CD4-positive, alpha-beta T cell (primary cell): ENCODE results near the gene DLST. TPM values are rescaled to one million over a fixed set of nuclear protein-coding genes. Genes with fewer than 3 reads are reported as not detected.

Source experiments
- ATAC-seq: fragments of 200-7000 bp; cut with Tn5 transposase; one replicate; pipeline ENCODE4 v1.10.0; 2022; ENCODE audit warnings: mild to moderate bottlenecking; ENCODE audit not compliant: poor library complexity
- CTCF ChIA-PET: fragments of 350-600 bp; sonication (Branson Sonifier 250); formaldehyde crosslinking; loops from one replicate; lab custom pipeline; 2021; ENCODE audit warnings: antibody characterized with exemption, inconsistent platforms; lab: Charles Lee
- POLR2A ChIA-PET: fragments of 350-600 bp; sonication (Branson Sonifier 250); formaldehyde crosslinking; loops from one replicate; lab custom pipeline; 2021; ENCODE audit warnings: antibody characterized with exemption, inconsistent platforms; lab: Charles Lee
- DNase-seq, 14 experiments: peaks; one replicate each; pipeline ENCODE4 v3.0.0-alpha.2; 2013 to 2020; ENCODE audit warnings: mixed read lengths in 2 of 14
- H3K27ac ChIP-seq, 2 donors: one replicate each; pipeline versions ENCODE4 v1.5.1 to v1.7.0; 2013; ENCODE audit warnings: low read length in 2 of 2, low read depth in 1 of 2, mild to moderate bottlenecking in 1 of 2
- H3K27me3 ChIP-seq, 2 experiments: 1 replicate in 1 of 2; 2 replicates in 1 of 2; pipeline versions ENCODE4 v1.6.1 to v1.7.0; 2013; ENCODE audit warnings: low read length in 2 of 2, control low read depth in 1 of 2, mild to moderate bottlenecking in 1 of 2, moderate library complexity in 1 of 2; ENCODE audit not compliant: insufficient read depth in 2 of 2, control insufficient read depth in 1 of 2
- H3K36me3 ChIP-seq: one replicate; pipeline ENCODE4 v1.6.1; 2013; ENCODE audit warnings: low read length, control low read depth; ENCODE audit not compliant: insufficient read depth
- H3K4me1 ChIP-seq: one replicate; pipeline ENCODE4 v1.6.1; 2013; ENCODE audit warnings: low read length, control low read depth; ENCODE audit not compliant: insufficient read depth
- H3K4me3 ChIP-seq: one replicate; pipeline ENCODE4 v1.5.1; 2013; ENCODE audit warnings: mild to moderate bottlenecking, low read length, moderate library complexity
- H3K9me3 ChIP-seq, 2 experiments: 1 replicate in 1 of 2; 2 replicates in 1 of 2; pipeline versions ENCODE4 v1.6.1 to v1.7.0; 2013; ENCODE audit warnings: low read length in 2 of 2, mild to moderate bottlenecking in 2 of 2, control low read depth in 1 of 2, moderate library complexity in 1 of 2; ENCODE audit not compliant: control insufficient read depth in 1 of 2, insufficient read depth in 1 of 2
- H3K27ac Mint-ChIP-seq: one replicate; pipeline ENCODE4 v1.8.0; 2020; ENCODE audit warnings: mixed read lengths
- H3K27me3 Mint-ChIP-seq: one replicate; pipeline ENCODE4 v1.8.0; 2021; ENCODE audit warnings: mixed read lengths
- H3K36me3 Mint-ChIP-seq: one replicate; pipeline ENCODE4 v1.8.0; 2021; ENCODE audit warnings: low read depth, mixed read lengths
- H3K4me1 Mint-ChIP-seq: one replicate; pipeline ENCODE4 v1.8.0; 2021; ENCODE audit warnings: low read depth, mixed read lengths
- H3K4me3 Mint-ChIP-seq: one replicate; pipeline ENCODE4 v1.8.0; 2020; ENCODE audit warnings: mild to moderate bottlenecking, mixed read lengths
- H3K9me3 Mint-ChIP-seq: one replicate; pipeline ENCODE4 v1.8.0; 2020; ENCODE audit warnings: mixed read lengths
- intact Hi-C, 2 experiments: fragments of 100-400 bp; cut with DNase I in 1 of 2; cut with micrococcal nuclease in 1 of 2; formaldehyde crosslinking; loops; one replicate each; pipeline versions ENCODE4 v1.15.1 to v1.9.0; 2023 to 2025; cut with DNase I, micrococcal nuclease
- total RNA-seq, 174 experiments: library from RNA in 2 of 174; stranded (reverse) in 2 of 174; gene quantifications; one replicate each; pipeline ENCODE4 v1.2.3 and lab custom pipeline; 2021 to 2026
- TF ChIP-seq, protein P1 (sequence below): fragments of 200-600 bp; IDR thresholded peaks from one replicate; pipeline ENCODE4 v1.8.0; 2022; ENCODE audit warnings: antibody characterized with exemption, mild to moderate bottlenecking

The DLST gene
- total RNA-seq, 2 experiments from 2014 or later = 162 to 170 TPM

DNA sequence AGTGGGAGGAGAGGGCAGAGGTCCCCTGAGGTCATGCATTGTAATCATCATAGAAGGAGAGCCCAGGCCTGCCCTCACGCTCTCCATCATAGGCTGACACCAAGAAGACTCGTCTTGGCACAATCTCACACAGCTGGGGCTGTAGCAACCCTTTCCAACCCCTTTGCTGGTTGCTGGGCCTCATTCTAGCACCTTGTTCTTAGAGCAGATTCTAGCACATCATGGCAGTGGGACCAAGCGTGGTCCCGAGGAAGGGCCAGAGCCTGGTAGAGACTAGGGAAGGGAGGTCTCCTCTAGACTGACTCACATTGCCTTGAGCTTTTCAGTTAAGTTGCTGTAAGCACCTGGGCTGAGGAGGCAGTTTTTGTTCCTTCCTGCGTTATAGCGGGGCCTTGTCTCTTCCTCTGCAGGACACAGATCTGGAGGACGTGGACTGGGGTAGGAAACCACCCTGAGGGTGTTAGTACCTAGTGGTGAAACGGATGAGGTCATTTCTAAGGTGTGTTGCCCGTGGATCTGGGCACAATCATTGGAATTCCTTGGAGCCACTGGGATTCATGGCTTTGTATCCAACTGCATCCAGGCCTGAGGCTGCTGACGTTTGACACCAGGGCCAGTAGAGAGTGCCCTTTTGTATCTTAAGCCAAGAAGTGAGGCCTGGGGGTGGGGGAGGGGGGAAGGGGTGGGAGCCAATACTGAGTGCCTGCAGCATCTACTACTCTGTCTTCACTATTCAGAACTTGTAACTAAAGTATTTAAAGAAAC lies 21.4 kb downstream of the DLST start:
- TF ChIP-seq, protein P1, sequence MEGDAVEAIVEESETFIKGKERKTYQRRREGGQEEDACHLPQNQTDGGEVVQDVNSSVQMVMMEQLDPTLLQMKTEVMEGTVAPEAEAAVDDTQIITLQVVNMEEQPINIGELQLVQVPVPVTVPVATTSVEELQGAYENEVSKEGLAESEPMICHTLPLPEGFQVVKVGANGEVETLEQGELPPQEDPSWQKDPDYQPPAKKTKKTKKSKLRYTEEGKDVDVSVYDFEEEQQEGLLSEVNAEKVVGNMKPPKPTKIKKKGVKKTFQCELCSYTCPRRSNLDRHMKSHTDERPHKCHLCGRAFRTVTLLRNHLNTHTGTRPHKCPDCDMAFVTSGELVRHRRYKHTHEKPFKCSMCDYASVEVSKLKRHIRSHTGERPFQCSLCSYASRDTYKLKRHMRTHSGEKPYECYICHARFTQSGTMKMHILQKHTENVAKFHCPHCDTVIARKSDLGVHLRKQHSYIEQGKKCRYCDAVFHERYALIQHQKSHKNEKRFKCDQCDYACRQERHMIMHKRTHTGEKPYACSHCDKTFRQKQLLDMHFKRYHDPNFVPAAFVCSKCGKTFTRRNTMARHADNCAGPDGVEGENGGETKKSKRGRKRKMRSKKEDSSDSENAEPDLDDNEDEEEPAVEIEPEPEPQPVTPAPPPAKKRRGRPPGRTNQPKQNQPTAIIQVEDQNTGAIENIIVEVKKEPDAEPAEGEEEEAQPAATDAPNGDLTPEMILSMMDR = no peak
- intact Hi-C loops = loop anchor here in 1 of 2 experiments (2.0 kb wide), 2 partner anchors 20 to 296 kb away; no protein-coding TSS in a partner anchor
- H3K27ac ChIP-seq = no peak overlapping the region
- H3K36me3 Mint-ChIP-seq = peaks cover 72% of the 10 kb centered on the region
- H3K4me1 Mint-ChIP-seq = peaks cover 5% of the 10 kb centered on the region
- ChIA-PET POLR2A (no interaction called here), CTCF (interaction anchor here (6.5 kb wide), 1 partner anchor 44 kb away, joined by 160 read pairs; no protein-coding TSS in a partner anchor)
- no peak overlapping the region for H3K4me3 Mint-ChIP-seq
- H3K9me3 ChIP-seq = no peaks in the 10 kb centered on the region
- H3K36me3 ChIP-seq = peaks cover 71% of the 10 kb centered on the region
- H3K4me3 ChIP-seq = no peak overlapping the region
- H3K9me3 Mint-ChIP-seq = no peaks in the 10 kb centered on the region
- DNase-seq = no peak
- H3K27me3 Mint-ChIP-seq = no peaks in the 10 kb centered on the region
- no peaks in the 10 kb centered on the region for H3K27me3 ChIP-seq
- H3K4me1 ChIP-seq = peaks cover 13% of the 10 kb centered on the region
- H3K27ac Mint-ChIP-seq = peak overlapping the region; percentile 22
- ATAC-seq = no peak

DNA sequence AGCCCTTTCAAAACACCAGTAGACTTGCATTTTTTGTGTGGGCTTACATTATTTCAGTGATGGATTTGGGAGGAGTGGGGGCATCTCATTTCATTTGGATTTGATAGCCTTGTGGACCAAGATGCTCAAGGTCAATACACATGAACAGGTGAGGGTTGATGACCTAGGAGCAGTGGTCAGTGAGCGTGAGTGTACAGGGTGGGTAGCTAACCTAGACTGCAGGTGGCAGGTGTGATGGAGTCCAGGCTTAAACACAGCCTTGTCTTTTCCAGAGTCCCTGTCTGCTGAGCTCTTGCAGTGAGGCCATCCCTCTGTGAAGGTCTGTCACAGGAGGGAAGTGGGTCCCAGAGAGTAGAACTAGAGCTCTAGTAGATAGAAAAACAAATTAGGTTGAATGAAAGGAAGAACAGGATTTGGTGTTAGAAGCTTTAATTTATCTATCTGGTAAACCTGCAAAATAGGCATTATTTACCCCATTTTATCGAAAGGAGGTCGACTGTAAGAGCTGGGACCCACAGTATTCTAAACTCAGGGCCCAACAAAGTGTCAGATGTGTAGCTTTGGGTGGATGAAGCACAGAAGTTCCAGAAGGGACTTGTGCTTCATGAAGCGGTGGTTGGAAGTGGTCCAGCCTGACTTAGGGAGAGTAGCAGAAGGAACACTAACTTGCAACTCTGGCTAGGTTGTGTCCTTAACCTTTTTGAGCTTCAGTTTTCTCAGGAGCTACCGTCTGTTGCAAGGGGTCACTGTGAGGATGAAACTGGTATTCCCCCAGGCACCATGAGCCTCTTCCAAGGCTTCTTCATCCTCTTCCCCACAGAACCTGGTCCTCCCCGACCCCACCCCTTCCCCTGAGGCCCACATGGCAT lies 23.2 kb downstream of the DLST start:
- H3K27ac ChIP-seq = no peak overlapping the region
- Mint-ChIP-seq H3K4me1 (peaks cover 5% of the 10 kb centered on the region), H3K27me3 (no peaks in the 10 kb centered on the region), H3K4me3 (no peak overlapping the region), H3K9me3 (no peaks in the 10 kb centered on the region), H3K27ac (peak overlapping the region; percentile 73), H3K36me3 (peaks cover 54% of the 10 kb centered on the region)
- no peak for DNase-seq
- ChIA-PET CTCF (interaction anchor here (1.0 to 6.5 kb wide), 9 partner anchors 8 to 182 kb away, joined by 3 to 160 read pairs (median 4); partner anchors contain the start of gene DLST), POLR2A (interaction anchor here (1.0 to 2.8 kb wide), 5 partner anchors 38 to 173 kb away, joined by 3 to 43 read pairs (median 7); no protein-coding TSS in a partner anchor)
- peaks cover 13% of the 10 kb centered on the region for H3K4me1 ChIP-seq
- ATAC-seq = no peak
- intact Hi-C loops = loop anchor here (1.0 to 2.0 kb wide), 3 partner anchors 22 to 296 kb away; no protein-coding TSS in a partner anchor
- peaks cover 54% of the 10 kb centered on the region for H3K36me3 ChIP-seq
- H3K4me3 ChIP-seq = no peak overlapping the region
- H3K9me3 ChIP-seq = no peaks in the 10 kb centered on the region
- H3K27me3 ChIP-seq = no peaks in the 10 kb centered on the region
- TF ChIP-seq, protein P1 = no peak

DNA sequence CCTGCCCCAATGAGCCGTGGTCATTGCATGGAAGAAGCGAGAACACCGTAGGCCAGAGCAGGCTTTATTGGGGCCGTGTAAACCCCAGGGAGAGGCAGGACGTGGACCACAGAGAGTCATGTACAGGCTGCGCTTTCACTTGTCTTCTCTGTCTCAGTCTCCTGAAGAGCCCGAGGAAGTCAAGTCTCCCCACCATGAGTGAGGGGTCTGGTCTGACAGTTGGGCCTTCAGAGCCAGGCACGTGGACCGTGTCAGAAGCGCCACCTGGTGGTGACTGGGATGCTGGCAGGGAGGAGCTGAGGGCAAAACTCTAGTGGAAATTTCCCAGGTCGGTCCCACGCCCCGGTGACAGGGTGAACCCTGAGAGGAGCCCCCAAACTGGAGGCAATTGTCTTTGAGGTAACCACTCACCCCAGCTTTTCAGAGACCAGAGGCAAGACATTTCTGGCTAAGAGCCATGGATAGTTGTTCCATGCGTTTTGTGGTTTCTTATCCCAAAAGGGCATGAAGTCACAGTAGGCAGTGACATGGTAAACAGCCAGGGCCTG lies 24.0 kb downstream of the DLST start:
- no peaks in the 10 kb centered on the region for H3K9me3 ChIP-seq
- H3K27ac Mint-ChIP-seq = peak overlapping the region; percentile 73
- H3K27me3 Mint-ChIP-seq = no peaks in the 10 kb centered on the region
- H3K4me1 ChIP-seq = peaks cover 13% of the 10 kb centered on the region
- no peak overlapping the region for H3K4me3 ChIP-seq
- TF ChIP-seq, protein P1 = peak; percentile 90
- H3K27me3 ChIP-seq = no peaks in the 10 kb centered on the region
- H3K4me3 Mint-ChIP-seq = no peak overlapping the region
- no peaks in the 10 kb centered on the region for H3K9me3 Mint-ChIP-seq
- H3K4me1 Mint-ChIP-seq = peaks cover 5% of the 10 kb centered on the region
- peaks cover 46% of the 10 kb centered on the region for H3K36me3 ChIP-seq
- ChIA-PET CTCF (interaction anchor here (0.6 to 6.5 kb wide), 25 partner anchors 9 to 297 kb away, joined by 3 to 160 read pairs (median 4); partner anchors contain the start of genes DLST and PROX2), POLR2A (interaction anchor here (0.7 to 2.8 kb wide), 8 partner anchors 38 to 821 kb away, joined by 3 to 43 read pairs (median 3); partner anchors contain the start of gene ALDH6A1)
- peaks cover 46% of the 10 kb centered on the region for H3K36me3 Mint-ChIP-seq
- intact Hi-C loops = loop anchor here (1.0 to 2.0 kb wide), 4 partner anchors 23 to 296 kb away; no protein-coding TSS in a partner anchor
- ATAC-seq (peak; percentile 77), DNase-seq (peak; percentile 70 to 89 (median 78))
- no peak overlapping the region for H3K27ac ChIP-seq
